Fibroblast of lung (primary cell): ENCODE data around the gene AGAP1.

Source experiments
- EZH2 ChIP-seq: IDR thresholded peaks from 2 replicates; pipeline ENCODE4 v1.5.1; 2012; ENCODE audit warnings: low read length, control low read depth, mild to moderate bottlenecking; ENCODE audit errors: missing control alignments
- TF ChIP-seq, protein P1 (sequence below), 2 donors: IDR thresholded peaks in 1 of 2; conservative IDR thresholded peaks in 1 of 2; 1 replicate in 1 of 2; 2 replicates in 1 of 2; pipeline ENCODE4 v1.5.1; 2011 to 2012; ENCODE audit warnings: low read length in 2 of 2, control low read depth in 1 of 2, inconsistent platforms in 1 of 2, low read depth in 1 of 2, mild to moderate bottlenecking in 1 of 2

DNA sequence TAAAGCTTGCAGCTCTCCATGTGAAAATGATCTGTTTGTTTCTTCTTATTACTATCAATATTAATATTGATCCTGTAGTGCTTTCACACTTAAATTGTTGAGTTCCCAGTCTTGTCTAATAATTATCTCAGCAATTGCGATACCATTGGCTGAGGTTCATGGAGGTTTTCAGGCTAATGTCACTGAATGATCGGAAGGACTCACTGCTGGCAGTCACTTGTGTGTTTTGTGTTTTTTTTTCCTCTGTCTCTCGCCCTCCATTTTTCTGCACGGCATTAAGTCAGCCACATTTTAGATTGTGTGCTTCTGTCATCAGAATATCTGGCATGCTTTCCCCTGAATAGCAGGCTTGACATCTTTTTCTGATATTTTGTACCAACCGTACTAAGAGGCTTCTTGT is 43.7 kb downstream of the AGAP1 start:
- TF ChIP-seq, protein P1, sequence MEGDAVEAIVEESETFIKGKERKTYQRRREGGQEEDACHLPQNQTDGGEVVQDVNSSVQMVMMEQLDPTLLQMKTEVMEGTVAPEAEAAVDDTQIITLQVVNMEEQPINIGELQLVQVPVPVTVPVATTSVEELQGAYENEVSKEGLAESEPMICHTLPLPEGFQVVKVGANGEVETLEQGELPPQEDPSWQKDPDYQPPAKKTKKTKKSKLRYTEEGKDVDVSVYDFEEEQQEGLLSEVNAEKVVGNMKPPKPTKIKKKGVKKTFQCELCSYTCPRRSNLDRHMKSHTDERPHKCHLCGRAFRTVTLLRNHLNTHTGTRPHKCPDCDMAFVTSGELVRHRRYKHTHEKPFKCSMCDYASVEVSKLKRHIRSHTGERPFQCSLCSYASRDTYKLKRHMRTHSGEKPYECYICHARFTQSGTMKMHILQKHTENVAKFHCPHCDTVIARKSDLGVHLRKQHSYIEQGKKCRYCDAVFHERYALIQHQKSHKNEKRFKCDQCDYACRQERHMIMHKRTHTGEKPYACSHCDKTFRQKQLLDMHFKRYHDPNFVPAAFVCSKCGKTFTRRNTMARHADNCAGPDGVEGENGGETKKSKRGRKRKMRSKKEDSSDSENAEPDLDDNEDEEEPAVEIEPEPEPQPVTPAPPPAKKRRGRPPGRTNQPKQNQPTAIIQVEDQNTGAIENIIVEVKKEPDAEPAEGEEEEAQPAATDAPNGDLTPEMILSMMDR (conservative IDR thresholded peaks at IDR 0.05 in 1 of 2, IDR thresholded peaks at IDR 0.05 in 1 of 2; ENCODE audit: low read depth in 1 of 2, low read length in 2 of 2) = no peak
- no peak for TF ChIP-seq EZH2
